Glutamatergic neuron (in vitro differentiated cells): ENCODE measurements around the gene SPOCK2. TPM values are rescaled to one million over a fixed set of nuclear protein-coding genes. Genes with fewer than 3 reads are reported as not detected.

Experiments used
- DNase-seq: peaks from one replicate; pipeline ENCODE4 v3.0.0; 2022
- H3K27ac Mint-ChIP-seq: one replicate; pipeline ENCODE4 v1.8.0; 2020; ENCODE audit warnings: mild to moderate bottlenecking, mixed read lengths, inconsistent platforms; ENCODE audit not compliant: unreplicated experiment
- H3K27me3 Mint-ChIP-seq: one replicate; pipeline ENCODE4 v1.8.0; 2020; ENCODE audit warnings: mild to moderate bottlenecking, moderate library complexity, mixed read lengths, inconsistent platforms; ENCODE audit not compliant: unreplicated experiment
- H3K36me3 Mint-ChIP-seq: one replicate; pipeline ENCODE4 v1.8.0; 2020; ENCODE audit warnings: mild to moderate bottlenecking, mixed read lengths, inconsistent platforms; ENCODE audit not compliant: unreplicated experiment
- H3K4me1 Mint-ChIP-seq: one replicate; pipeline ENCODE4 v1.8.0; 2020; ENCODE audit warnings: mild to moderate bottlenecking, low read depth, mixed read lengths, inconsistent platforms; ENCODE audit not compliant: unreplicated experiment
- H3K4me3 Mint-ChIP-seq: one replicate; pipeline ENCODE4 v1.8.0; 2020; ENCODE audit warnings: mild to moderate bottlenecking, mixed read lengths, inconsistent platforms; ENCODE audit not compliant: unreplicated experiment
- H3K9me3 Mint-ChIP-seq: one replicate; pipeline ENCODE4 v1.8.0; 2020; ENCODE audit warnings: mild to moderate bottlenecking, moderate library complexity, mixed read lengths, inconsistent platforms; ENCODE audit not compliant: unreplicated experiment
- CTCF ChIP-seq: fragments of 200-600 bp; sonication (generic); IDR thresholded peaks from one replicate; pipeline ENCODE4 v1.5.0; 2021; ENCODE audit not compliant: partially characterized antibody, unreplicated experiment
- total RNA-seq: library from RNA; stranded (reverse); fragmentation: NEBNext Ultra II Directional; extraction: Animal tissue kit (Norgen Biotek cat#: 25700); gene quantifications from one replicate; pipeline ENCODE4 v1.2.1, GENCODE V29; 2021; ENCODE audit not compliant: unreplicated experiment

The SPOCK2 gene
- total RNA-seq, 1 donor from 2014 or later, result 362 TPM

GRCh38 chr10:72068901-72069446 is 19.4 kb downstream of the SPOCK2 start:
- peaks cover 9% of the 10 kb centered on the region for H3K9me3 Mint-ChIP-seq
- peak overlapping the region; percentile 42 for H3K27ac Mint-ChIP-seq
- peaks cover 13% of the 10 kb centered on the region for H3K36me3 Mint-ChIP-seq
- no peak for TF ChIP-seq CTCF
- no peak for DNase-seq
- H3K4me1 Mint-ChIP-seq, result peaks cover 16% of the 10 kb centered on the region
- no peak overlapping the region for H3K4me3 Mint-ChIP-seq
- peaks cover 8% of the 10 kb centered on the region for H3K27me3 Mint-ChIP-seq

GRCh38 chr10:72068126-72068765 is 20.1 kb downstream of the SPOCK2 start:
- H3K4me3 Mint-ChIP-seq, result no peak overlapping the region
- TF ChIP-seq CTCF, result no peak
- peaks cover 7% of the 10 kb centered on the region for H3K9me3 Mint-ChIP-seq
- H3K4me1 Mint-ChIP-seq, result peaks cover 17% of the 10 kb centered on the region
- H3K27ac Mint-ChIP-seq, result no peak overlapping the region
- no peak for DNase-seq
- H3K36me3 Mint-ChIP-seq, result peaks cover 13% of the 10 kb centered on the region
- H3K27me3 Mint-ChIP-seq, result peaks cover 8% of the 10 kb centered on the region

- no peak for TF ChIP-seq CTCF
- Mint-ChIP-seq H3K9me3 (peaks cover 5% of the 10 kb centered on the region), H3K4me3 (no peak overlapping the region), H3K36me3 (peaks cover 13% of the 10 kb centered on the region), H3K27ac (no peak overlapping the region), H3K27me3 (peaks cover 10% of the 10 kb centered on the region), H3K4me1 (peaks cover 17% of the 10 kb centered on the region)
- DNase-seq, result no peak
These were observed 20.8 kb downstream of the SPOCK2 start for GRCh38 chr10:72067463-72068125.

- peaks cover 10% of the 10 kb centered on the region for H3K9me3 Mint-ChIP-seq
- no peak overlapping the region for H3K27ac Mint-ChIP-seq
- H3K36me3 Mint-ChIP-seq, result peaks cover 11% of the 10 kb centered on the region
- no peak for TF ChIP-seq CTCF
- peaks cover 21% of the 10 kb centered on the region for H3K4me1 Mint-ChIP-seq
- DNase-seq, result no peak
- H3K4me3 Mint-ChIP-seq, result no peak overlapping the region
- H3K27me3 Mint-ChIP-seq, result peaks cover 15% of the 10 kb centered on the region
These were observed 21.8 kb downstream of the SPOCK2 start for GRCh38 chr10:72066318-72067284.
